IMR-90 (cell line): ENCODE data around the gene SLC4A11.

Experiments used
- CEBPB ChIP-seq: IDR thresholded peaks from 2 replicates; pipeline ENCODE4 v1.6.1; 2012; ENCODE audit warnings: low read depth, low read length, improper control_type of control experiment
- CTCF ChIP-seq: conservative IDR thresholded peaks from 2 replicates; pipeline ENCODE4 v1.5.1; 2012; ENCODE audit warnings: mild to moderate bottlenecking, low read depth, low read length, improper control_type of control experiment
- NFE2L2 ChIP-seq: fragments of 150-350 bp; IDR thresholded peaks from 2 replicates; pipeline ENCODE4 v1.6.1; 2016; ENCODE audit warnings: low read depth, mild to moderate bottlenecking, low read length
- POLR2A ChIP-seq: IDR thresholded peaks from 2 replicates; pipeline ENCODE4 v1.6.1; 2012; ENCODE audit warnings: mild to moderate bottlenecking, low read depth, low read length
- RCOR1 ChIP-seq: IDR thresholded peaks from 2 replicates; pipeline ENCODE4 v1.6.1; 2012; ENCODE audit warnings: mild to moderate bottlenecking, low read length, improper control_type of control experiment; ENCODE audit not compliant: insufficient replicate concordance
- RFX5 ChIP-seq: IDR thresholded peaks from 2 replicates; pipeline ENCODE4 v1.8.0; 2012; ENCODE audit warnings: low read depth, mild to moderate bottlenecking, low read length, moderate library complexity

- TF ChIP-seq CTCF: no peak
- no peak for TF ChIP-seq POLR2A
- no peak for TF ChIP-seq NFE2L2
- TF ChIP-seq RFX5: no peak
- TF ChIP-seq RCOR1: no peak
- TF ChIP-seq CEBPB: no peak
These were observed 16.1 kb downstream of the SLC4A11 start for GRCh38 chr20:3222635-3223600.
